ENCODE data around the gene FGFR3.

The FGFR3 gene

GRCh38 chr4:1789552-1789951 is 3.5 kb upstream of the FGFR3 start:
- H3F3A ChIP-seq (ENCODE audit: insufficient read depth, low read length) = no peaks in the 10 kb centered on the region
- no peaks in the 10 kb centered on the region for H3K9me3 ChIP-seq (replicated peaks; ENCODE audit: insufficient read depth, low read length)
- H3K9me2 ChIP-seq (replicated peaks; ENCODE audit: insufficient read depth, low read length) = no peaks in the 10 kb centered on the region
- no peaks in the 10 kb centered on the region for H3K36me3 ChIP-seq (replicated peaks; ENCODE audit: insufficient read depth, low read length)
- no peak overlapping the region for H2AFZ ChIP-seq (ENCODE audit: low read length)
- H4K20me1 ChIP-seq (ENCODE audit: insufficient read depth, low read length) = no peaks in the 10 kb centered on the region
- no peak overlapping the region for H3K4me3 ChIP-seq (ENCODE audit: low read length)
- H3K4me1 ChIP-seq (ENCODE audit: low read length) = no peaks in the 10 kb centered on the region
- H3K9ac ChIP-seq (ENCODE audit: low read length) = no peak overlapping the region
- TF ChIP-seq EZH2 (optimal IDR thresholded peaks at IDR 0.05; ENCODE audit: low read depth, low read length) (no peak), EZH2phosphoT487 (IDR thresholded peaks at IDR 0.05; ENCODE audit: low read length) (no peak), CTCF (IDR thresholded peaks at IDR 0.05; ENCODE audit: low read length) (no peak)
- no peak for DNase-seq
- H3K4me2 ChIP-seq (ENCODE audit: low read depth, low read length) = no peak overlapping the region
- H3K27ac ChIP-seq (ENCODE audit: low read length) = no peak overlapping the region
- peaks cover 84% of the 10 kb centered on the region for H3K27me3 ChIP-seq (replicated peaks; ENCODE audit: insufficient read depth, low read length)
- no peaks in the 10 kb centered on the region for H3K79me2 ChIP-seq (ENCODE audit: low read length)

DNA sequence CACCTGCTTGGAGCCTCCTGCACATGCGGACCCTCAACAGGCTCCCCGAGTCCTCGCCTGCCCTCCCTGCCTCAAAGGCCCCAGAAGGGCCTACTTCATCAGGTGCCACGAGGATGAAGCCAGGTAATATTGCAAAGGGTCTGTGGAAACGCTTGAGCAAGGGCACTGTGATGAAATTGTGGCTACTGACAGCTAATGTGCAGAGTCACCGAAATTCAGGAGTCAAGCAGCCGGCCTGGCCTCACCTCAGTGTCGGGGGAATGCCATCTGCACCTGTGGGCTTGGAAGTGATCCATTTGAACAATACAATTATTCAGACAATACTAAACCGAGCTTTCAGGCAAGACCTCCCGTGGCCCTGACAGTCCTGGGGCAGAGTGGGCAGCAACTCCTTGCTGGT is 3.1 kb upstream of the FGFR3 start:
- Histone ChIP-seq H3K27ac (ENCODE audit: low read length) (no peak overlapping the region), H3K27me3 (replicated peaks; ENCODE audit: insufficient read depth, low read length) (peaks cover 81% of the 10 kb centered on the region), H3K9ac (ENCODE audit: low read length) (no peak overlapping the region), H4K20me1 (ENCODE audit: insufficient read depth, low read length) (no peaks in the 10 kb centered on the region), H2AFZ (ENCODE audit: low read length) (no peak overlapping the region), H3K4me2 (ENCODE audit: low read depth, low read length) (no peak overlapping the region), H3F3A (ENCODE audit: insufficient read depth, low read length) (no peaks in the 10 kb centered on the region), H3K4me3 (ENCODE audit: low read length) (no peak overlapping the region), H3K9me2 (replicated peaks; ENCODE audit: insufficient read depth, low read length) (no peaks in the 10 kb centered on the region), H3K4me1 (ENCODE audit: low read length) (no peaks in the 10 kb centered on the region), H3K36me3 (replicated peaks; ENCODE audit: insufficient read depth, low read length) (no peaks in the 10 kb centered on the region), H3K79me2 (ENCODE audit: low read length) (no peaks in the 10 kb centered on the region), H3K9me3 (replicated peaks; ENCODE audit: insufficient read depth, low read length) (no peaks in the 10 kb centered on the region)
- no peak for DNase-seq
- TF ChIP-seq EZH2phosphoT487 (IDR thresholded peaks at IDR 0.05; ENCODE audit: low read length) = no peak

DNA sequence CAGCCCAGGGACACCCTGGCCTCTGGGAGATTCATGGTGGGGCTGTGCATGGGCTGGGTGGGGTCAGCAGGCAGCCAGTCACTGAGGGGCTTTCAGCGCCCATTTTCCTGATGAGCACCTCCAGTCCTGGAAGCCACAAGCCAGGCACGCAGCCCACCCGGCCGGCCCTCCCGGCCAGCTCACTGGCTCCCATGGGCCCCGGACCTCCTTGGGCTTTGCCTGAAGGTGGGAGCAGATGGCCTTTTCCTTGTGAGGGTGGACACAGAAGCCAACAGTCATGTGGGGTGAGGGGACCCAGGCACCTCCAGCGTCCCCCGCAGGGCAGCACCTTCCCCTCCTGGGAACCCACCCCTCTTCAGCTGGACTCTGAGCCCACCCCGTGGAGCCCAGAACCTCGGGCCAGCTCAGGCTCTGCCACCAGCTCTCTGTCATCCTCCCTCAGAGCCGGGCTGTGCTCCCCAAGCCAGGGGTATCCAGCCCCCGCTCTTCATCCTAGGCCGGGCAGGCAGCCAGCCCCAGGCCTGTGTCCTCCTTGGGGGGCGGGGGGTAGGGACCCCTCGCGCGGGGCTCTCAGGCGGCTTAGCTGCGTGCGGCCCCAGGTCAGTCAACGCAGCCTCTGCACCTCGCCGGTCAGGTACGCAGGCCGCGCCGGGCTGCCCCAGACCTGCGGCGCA is 798 bp upstream of the FGFR3 start:
- no peak for TF ChIP-seq EZH2phosphoT487 (IDR thresholded peaks at IDR 0.05; ENCODE audit: low read length)
- no peak for TF ChIP-seq CTCF (IDR thresholded peaks at IDR 0.05; ENCODE audit: low read length)
- TF ChIP-seq EZH2 (optimal IDR thresholded peaks at IDR 0.05; ENCODE audit: low read depth, low read length) = no peak
- Histone ChIP-seq H3K9ac (ENCODE audit: low read length) (no peak overlapping the region), H2AFZ (ENCODE audit: low read length) (no peak overlapping the region), H3K4me2 (ENCODE audit: low read depth, low read length) (no peak overlapping the region), H4K20me1 (ENCODE audit: insufficient read depth, low read length) (no peaks in the 10 kb centered on the region), H3F3A (ENCODE audit: insufficient read depth, low read length) (no peaks in the 10 kb centered on the region), H3K27ac (ENCODE audit: low read length) (no peak overlapping the region), H3K9me3 (replicated peaks; ENCODE audit: insufficient read depth, low read length) (no peaks in the 10 kb centered on the region), H3K4me3 (ENCODE audit: low read length) (no peak overlapping the region), H3K4me1 (ENCODE audit: low read length) (no peaks in the 10 kb centered on the region), H3K9me2 (replicated peaks; ENCODE audit: insufficient read depth, low read length) (no peaks in the 10 kb centered on the region), H3K27me3 (replicated peaks; ENCODE audit: insufficient read depth, low read length) (peaks cover 81% of the 10 kb centered on the region), H3K36me3 (replicated peaks; ENCODE audit: insufficient read depth, low read length) (no peaks in the 10 kb centered on the region), H3K79me2 (ENCODE audit: low read length) (no peaks in the 10 kb centered on the region)
- DNase-seq = no peak

DNA sequence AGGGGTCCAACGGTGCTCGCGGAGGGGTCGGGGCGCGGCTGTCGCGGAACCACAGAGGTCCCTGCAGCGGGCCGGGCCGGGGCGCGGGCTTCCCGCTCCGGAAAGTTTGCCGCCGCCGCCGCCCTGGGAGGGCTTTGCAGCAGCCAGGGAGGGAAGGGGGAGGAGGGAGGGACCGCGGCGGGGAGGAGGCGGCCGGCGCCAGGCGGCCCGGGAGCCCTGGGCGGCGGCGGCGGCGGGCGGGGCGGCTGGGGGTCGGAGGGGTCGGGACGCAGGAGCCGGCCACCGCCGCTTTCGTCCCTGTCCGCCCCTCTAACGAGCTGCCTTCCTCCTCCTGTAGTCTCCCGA is 375 bp downstream of the FGFR3 start:
- DNase-seq = peak; percentile 15
- no peaks in the 10 kb centered on the region for H3K9me2 ChIP-seq (replicated peaks; ENCODE audit: insufficient read depth, low read length)
- no peak overlapping the region for H3K27ac ChIP-seq (ENCODE audit: low read length)
- no peaks in the 10 kb centered on the region for H4K20me1 ChIP-seq (ENCODE audit: insufficient read depth, low read length)
- peak overlapping the region; percentile 40; the same call in 1 of the 2 replicates for H3K4me3 ChIP-seq (ENCODE audit: low read length)
- H3K4me1 ChIP-seq (ENCODE audit: low read length) = no peaks in the 10 kb centered on the region
- no peaks in the 10 kb centered on the region for H3K36me3 ChIP-seq (replicated peaks; ENCODE audit: insufficient read depth, low read length)
- H3K9me3 ChIP-seq (replicated peaks; ENCODE audit: insufficient read depth, low read length) = no peaks in the 10 kb centered on the region
- no peak overlapping the region for H3K4me2 ChIP-seq (ENCODE audit: low read depth, low read length)
- TF ChIP-seq CTCF (IDR thresholded peaks at IDR 0.05; ENCODE audit: low read length) (no peak), EZH2 (optimal IDR thresholded peaks at IDR 0.05; ENCODE audit: low read depth, low read length) (no peak), EZH2phosphoT487 (IDR thresholded peaks at IDR 0.05; ENCODE audit: low read length) (no peak)
- no peaks in the 10 kb centered on the region for H3F3A ChIP-seq (ENCODE audit: insufficient read depth, low read length)
- peaks cover 74% of the 10 kb centered on the region for H3K27me3 ChIP-seq (replicated peaks; ENCODE audit: insufficient read depth, low read length)
- no peak overlapping the region for H3K9ac ChIP-seq (ENCODE audit: low read length)
- H3K79me2 ChIP-seq (ENCODE audit: low read length) = no peaks in the 10 kb centered on the region
- no peak overlapping the region for H2AFZ ChIP-seq (ENCODE audit: low read length)
